ENCODE data around the gene CATSPERZ.
"Not testable (repeated sequence)": the region's sequence is repeated elsewhere in the genome, so short reads cannot be mapped to it uniquely, and the experiment has no call there.

CATSPERZ gene

DNA sequence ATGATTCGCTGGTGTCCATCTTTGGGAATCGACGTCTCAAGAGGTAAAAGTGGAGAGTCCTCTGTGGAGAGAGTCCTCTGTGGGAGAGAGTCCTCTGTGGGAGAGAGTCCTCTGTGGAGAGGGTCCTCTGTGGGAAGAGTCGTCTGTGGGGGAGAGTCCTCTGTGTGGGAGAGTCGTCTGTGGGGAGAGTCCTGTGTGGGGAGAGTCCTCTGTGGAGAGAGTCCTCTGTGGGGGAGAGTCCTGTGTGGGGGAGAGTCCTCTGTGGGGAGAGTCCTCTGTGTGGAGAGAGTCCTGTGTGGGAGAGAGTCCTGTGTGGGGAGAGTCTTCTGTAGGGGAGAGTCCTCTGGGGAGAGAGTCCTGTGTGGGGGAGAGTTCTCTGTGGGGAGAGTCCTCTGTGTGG is 20.9 kb downstream of the CATSPERZ start:
- no peak for DNase-seq

DNA sequence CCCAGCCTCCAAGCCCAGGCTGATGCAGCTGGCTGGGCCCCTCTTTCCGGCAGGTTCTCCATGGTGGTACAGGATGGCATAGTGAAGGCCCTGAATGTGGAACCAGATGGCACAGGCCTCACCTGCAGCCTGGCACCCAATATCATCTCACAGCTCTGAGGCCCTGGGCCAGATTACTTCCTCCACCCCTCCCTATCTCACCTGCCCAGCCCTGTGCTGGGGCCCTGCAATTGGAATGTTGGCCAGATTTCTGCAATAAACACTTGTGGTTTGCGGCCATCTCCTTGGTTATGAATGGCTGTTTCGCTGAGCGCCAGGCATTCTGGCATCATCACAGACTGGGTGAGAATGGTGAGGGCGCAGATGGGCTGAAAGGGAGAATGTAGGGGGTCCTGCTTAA is 21.4 kb downstream of the CATSPERZ start:
- DNase-seq: no peak

DNA sequence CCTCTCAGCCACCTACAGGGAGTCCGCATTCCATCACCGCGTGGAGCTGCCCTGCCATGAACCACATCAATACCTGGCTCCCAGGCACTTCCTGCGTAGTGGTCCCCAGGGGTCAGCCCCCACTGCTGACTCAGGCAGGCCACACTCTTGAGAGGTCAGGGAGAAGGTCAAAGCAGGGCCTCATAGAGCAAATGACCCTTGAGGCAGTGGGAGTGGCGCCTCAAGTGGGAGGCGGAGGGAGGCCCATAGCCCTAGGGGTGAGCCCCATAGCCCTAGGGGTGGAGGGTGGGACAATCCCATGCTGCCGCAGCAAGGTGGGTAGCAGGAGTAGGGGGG is 22.7 kb downstream of the CATSPERZ start:
- no peak for DNase-seq

DNA sequence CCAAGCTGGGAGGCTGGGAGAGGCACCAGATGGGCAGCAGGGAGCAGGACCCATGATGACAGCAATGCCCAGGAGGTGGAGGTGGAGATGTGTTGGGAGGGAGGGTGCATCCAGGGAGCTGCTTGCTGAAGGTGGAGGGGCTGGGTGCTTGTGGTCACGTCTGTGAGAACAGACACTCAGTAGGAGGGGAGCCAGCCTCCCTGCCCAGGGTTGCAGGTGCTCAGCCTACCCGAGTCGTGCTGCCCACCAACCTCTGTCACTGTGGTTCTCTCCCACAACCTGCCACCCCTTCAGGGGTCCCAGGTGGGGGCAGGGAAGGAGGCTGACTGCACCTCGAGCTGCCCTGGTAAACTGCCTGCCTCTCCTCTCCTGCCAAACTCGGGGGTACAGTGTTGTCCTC is 23.2 kb downstream of the CATSPERZ start:
- no peak for DNase-seq

DNA sequence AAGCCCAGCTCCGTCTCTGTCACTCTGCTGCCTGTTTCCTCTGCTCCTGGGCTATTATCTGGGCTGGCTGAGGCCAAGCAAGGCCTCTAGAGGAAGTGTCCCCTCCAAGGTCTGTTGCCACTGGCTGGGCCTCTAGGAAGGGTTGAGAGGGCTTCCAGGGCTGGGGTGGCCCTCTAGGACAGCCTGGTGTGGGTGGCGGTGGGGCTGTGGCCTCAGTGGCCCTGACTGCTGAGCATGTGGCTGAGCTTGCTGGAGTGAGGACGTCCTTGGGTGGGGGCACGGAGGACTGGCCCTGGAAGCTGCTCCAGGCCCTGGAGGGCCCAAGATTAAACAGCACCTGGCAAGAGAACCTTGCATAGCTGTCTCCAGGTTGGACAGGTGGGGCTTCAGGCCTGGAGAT is 23.8 kb downstream of the CATSPERZ start:
- DNase-seq: not testable (repeated sequence)

DNA sequence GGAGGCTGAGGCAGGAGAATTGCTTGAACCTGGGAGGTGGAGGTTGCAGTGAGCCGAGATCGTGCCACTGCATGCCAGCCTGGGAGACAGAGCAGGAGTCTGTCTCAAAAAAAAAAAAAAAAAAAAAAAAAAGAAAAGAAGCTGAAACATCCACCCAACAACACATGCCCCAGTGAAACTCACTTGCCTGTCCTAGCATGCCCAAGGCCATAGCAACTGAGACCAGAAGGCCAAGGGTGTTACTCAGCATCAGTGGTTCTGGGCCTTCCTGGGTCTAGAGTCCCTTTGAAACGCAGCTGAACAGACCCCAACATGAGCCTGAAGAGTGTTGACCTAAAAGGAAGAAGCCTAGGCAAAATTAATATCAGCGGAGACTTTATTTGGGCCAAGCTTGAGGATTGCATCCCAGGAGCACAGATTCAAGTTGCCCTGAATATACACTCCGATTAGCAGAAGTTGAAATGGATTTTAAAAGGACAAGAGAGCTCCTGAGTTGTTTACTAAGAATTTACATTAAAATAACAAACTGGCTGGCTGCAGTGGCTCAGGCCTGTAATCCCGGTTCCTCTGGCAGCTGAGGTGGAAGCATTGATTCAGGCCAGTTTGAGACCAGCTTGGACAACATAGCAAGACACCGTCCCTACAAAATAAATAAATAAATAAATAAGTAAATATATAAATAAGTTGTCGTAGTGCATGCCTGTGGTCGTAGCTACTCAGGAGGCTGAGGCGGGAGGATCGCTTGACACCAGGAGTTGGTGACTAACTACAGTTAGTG is 24.7 kb downstream of the CATSPERZ start:
- no peak for DNase-seq

DNA sequence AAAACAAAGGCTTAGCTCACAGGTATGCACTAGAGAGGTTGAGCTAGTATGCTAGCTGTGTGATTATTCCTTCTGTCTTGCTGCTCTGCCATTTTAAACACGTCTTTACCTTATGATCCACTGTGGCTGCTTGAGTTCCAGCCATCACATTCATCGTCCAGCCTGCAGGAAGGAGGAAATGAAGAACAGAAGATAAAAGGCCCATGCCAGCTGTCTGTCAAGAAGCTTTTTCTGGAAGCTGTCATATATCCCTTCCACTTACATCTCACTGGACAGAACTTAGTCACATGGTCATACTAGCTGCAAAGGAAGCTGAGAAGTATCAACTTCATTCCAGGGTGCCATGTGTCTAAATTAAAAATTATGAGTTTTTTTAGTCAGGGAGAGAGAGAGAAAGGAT is 27.2 kb downstream of the CATSPERZ start:
- DNase-seq: no peak

DNA sequence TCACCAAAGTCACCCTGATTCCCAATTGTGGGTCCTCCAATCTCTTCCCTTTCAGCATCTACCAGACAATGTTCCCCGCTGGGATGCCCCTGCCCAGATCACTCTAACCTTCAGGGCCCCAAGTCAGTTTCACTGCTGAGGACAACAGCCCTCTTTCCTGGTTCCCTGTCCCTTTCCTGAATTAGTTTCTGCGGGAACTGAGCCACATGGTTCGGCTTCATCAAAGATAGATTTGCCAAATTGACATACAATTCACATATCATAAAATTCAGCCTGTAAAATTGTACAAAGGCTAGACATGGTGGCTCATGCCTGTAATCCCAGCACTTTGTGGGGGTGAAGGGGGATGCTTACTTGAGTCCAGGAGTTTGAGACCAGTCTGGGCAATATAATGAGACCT is 27.8 kb downstream of the CATSPERZ start:
- no peak for DNase-seq

DNA sequence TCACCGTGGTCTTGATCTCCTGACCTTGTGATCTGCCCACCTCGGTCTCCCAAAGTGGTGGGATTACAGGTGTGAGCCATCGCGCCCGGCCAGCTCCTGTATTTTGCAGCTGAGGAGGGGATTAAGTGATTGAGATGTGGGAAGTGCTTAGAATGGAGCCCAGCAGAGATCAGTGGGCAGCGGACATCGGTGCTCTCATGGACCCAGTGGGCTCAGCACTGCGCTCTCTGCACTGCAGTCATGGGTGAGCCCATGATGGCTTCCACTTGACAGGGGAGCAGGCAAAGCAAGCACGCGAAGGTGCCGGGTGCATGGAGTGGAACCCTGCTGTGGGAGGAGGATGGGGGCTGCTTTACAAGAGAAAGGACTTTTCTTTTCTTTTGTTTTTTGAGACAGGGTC is 30.7 kb downstream of the CATSPERZ start:
- no peak for DNase-seq

DNA sequence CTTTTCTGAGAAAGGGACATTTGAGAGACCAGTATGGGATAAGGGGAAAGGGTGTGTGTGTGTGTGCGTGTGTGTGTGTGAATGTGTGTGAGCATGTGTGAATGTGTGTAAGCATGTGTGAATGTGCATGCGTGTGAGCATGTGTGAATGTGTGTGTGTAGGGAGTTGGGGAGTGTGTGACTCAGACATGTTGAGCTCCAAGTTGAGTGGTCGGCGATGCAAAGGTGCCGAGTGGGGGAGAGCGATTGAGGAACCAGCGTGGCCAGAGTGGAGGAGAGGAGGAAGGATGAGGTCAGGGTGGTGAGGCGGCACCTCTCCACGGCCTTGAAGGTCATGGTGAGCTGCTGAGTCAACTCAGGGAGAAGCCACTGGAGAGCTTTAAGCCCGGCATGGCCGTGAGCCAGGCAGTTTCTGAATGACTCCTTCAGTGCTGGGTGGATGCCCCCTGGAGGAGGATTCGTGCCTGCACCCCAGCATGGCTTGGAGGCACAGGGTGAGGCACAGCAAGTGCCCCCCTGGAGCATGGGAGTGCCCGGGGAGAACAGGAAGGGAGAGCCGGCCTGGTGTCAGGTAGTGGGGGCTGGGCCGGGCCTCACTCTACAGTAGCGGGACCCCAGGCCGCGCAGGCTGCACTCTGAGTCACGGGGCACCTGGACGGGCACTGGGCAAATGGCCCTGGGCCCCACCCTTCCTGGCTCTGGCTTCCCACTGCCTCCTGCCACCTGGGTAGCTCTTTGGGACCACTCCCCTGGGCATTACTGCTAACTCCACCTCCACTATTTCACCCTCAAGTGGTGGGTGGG is 31.6 kb downstream of the CATSPERZ start:
- DNase-seq: peak; percentile 90 to 91

DNA sequence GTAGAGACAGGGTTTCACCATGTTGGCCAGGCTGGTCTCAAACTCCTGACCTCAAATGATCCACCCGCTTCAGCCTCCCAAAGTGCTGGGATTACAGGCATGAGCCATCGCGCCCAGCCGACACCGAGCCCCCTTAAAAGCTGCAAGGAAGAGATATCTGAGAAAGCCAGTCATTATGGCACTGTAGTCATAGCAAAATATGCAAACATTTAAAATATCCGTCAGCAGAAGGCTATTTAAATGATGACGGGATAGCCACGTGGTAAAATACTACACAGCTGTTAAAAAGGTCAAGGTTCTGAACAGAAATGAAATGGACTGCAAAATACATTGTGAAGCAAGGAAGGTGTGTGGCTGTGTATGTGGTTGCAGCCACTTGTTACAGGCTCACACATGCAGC is 33.4 kb downstream of the CATSPERZ start:
- no peak for DNase-seq

DNA sequence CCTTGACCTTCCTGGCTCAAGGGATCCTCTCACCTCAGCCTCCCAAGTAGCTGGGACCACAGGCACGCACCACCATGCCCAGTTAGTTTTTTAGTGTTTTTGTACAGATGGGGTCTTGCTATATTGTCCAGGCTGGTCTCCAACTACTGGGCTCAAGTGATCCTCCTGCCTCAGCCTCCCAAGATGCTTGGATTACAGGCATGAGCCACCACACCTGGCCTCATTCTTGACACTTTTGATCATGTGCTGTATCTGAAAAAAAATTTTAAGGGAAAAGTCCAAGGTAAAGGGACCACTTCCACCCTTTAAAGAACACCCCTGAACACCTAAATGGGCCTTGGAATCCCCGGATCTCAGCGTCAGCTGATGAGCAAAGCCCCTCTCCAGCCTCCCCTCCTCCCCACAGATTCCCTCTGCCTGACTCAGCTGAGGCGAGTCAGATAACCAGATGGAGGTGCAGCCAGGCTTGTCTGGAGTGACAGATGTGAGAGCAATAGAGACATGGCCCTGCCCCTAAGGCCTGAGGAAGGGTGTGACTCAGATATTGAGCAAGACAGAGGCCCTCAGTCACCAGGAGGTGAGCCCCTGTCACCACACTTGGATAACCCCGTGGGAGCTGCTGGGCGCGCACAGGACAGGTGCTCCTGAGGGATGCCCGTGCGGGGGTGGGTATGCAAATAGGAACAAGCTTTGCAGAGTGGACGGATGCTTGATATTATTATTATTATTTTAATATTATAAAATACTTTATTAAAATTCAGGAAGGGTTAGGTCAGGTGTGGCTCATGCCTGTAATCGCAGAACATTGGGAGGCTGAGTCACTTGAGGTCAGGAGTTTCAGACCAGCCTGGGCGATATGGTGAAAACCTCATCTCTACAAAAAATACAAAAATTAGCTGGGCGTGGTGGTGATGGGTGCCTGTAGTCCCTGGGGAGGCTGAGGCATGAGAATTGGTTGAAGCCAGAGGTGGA is 34.9 kb downstream of the CATSPERZ start:
- DNase-seq: peak; percentile 81 to 88

DNA sequence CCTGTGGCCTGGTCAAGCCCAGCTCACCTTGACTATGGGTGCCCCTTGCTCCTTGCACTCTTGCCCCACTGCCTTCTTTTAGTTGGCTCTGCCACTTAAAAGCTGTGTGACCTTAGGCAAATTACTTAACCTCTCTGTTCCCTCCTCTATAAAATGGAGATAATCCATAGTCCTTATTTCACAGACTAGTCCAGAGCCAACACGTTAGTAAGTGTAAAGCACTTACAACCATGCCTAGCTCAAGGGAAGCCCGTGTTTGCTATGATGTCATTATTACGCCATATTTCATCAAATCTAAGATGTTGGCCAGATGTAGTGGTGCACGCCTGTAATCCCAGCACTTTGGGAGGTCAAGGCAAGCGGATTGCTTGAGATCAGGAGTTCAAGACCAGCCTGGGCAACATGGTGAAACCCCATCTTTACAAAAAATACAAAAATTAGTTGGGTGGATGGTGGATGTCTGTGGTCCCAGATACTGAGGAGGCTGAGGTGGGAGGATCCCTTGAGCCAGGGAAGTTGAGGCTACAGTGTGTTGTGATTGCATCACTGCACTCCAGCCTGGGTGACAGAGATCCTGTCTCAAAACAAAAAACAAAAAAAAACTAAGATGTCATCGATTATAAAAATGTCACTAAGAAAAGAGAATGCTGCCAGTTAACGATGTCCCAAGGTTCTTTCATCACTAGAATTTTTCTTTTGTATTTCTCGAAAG is 37.5 kb downstream of the CATSPERZ start:
- DNase-seq: no peak

DNA sequence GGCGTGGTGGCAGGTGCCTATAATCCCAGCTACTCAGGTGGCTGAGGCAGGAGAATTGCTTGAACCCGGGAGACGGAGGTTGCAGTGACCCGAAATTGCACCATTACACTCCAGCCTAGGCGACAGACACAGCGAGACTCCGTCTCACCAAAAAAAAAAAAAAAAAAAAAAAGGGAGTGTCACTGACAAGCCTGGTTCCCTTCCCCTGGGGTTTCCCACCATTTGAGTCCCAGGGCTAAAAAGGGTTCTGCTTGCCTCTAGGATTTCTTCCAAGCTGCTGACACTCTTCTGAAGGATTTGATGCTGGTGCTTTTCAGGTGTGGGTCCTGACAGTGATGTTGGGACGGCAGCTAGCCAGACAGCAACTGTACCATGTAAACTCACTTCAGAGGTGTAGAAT is 38.6 kb downstream of the CATSPERZ start:
- no peak for DNase-seq

DNA sequence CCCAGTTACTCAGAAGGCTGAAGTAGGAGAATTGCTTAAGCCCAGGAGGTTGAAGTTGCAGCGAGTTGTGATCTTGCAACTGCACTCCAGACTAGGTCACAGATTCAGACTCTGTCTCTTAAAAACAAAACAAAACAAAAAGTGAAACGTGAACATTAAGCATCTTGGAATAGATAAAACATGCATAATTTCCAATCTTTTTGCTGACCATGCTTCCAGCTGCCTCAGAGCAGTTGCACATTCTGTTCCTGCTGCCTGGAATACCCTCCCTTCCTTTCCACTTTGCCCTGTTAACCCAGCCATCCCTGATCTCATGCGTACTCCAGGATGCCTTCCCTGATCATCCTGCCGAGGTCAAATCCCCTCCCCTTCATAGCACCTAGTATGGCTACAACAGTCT is 39.1 kb downstream of the CATSPERZ start:
- no peak for DNase-seq

DNA sequence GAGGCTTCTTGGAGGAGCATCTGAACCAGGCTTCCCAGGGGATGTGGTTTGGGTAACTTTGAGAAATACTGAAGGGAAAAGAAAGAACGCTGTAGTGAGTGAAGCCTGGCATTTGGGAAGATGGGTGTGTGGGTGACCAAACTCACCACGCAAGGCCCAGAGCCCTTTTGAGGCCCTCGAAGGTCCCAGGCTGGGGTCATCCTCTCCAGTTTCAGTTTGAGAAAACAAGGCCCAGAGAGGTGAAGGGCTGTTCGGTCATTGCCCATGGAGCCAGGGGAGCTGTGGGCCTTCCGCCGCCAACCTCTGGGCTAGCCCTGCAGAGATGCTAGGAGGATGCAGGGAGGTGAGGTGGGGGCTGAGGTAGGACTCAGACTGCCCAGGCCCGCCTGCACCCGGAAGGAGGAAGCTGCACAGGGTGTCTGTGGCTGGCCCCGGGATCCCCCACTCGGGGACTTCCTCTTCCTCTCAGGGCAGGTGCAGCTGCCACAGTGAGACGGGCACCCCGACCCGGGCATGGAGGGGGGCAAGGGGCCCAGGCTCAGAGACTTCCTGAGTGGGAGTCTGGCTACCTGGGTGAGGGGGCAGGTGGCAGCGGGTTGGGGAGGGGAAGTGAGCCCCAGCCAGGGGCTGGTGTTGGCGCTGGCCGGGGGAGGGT is 39.7 kb downstream of the CATSPERZ start, which contains the start of gene CCDC88B:
Gene CCDC88B, plus strand, starts transcription at position 451 of the 655 bp plus-strand sequence. Its CDS starts 63 bp downstream, at position 514.
- peak; percentile 63 to 73 for DNase-seq

DNA sequence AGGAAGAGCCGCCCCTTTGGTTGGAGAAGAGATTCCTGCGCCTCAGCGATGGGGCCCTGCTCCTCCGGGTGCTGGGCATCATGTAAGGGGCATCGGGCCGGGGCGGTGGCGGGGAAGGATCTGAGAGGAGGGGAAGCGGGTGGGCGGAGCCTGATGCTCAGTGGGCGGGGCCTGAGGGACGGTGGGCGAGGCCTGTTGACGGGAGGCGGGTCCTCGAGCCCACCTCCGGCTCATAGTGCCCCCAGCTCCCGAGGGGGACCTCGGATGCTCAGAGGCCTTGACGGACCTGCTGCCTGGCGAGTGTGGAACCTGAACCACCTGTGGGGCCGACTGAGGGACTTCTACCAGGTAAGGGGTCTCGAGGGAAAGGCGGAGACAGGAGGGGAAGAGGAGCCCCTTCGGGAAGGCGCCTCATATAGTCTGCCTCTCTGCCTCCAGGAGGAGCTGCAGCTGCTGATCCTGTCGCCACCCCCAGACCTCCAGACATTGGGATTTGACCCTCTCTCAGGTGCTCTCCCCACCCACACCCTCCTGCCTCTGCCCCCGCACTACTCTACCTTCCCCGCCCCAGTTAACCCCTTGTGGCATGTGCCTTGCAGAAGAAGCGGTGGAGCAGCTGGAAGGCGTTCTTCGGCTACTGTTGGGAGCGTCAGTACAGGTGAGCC is 40.6 kb downstream of the CATSPERZ start:
- no peak for DNase-seq

DNA sequence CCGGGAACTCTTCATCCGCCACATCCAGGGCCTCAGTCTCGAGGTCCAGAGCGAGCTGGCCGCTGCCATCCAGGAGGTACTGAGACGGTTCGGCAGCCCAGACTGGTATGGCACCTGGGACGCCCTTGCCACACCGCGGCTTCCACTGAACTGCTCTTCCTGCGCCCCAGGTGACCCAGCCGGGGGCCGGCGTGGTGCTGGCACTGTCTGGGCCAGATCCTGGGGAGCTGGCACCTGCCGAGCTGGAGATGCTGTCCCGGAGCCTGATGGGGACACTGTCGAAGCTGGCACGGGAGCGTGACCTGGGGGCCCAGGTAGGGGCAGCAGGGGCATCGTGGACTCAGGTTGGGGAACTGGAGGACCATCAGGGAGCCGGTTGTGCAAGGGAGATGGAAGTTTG is 41.3 kb downstream of the CATSPERZ start:
- no peak for DNase-seq

DNA sequence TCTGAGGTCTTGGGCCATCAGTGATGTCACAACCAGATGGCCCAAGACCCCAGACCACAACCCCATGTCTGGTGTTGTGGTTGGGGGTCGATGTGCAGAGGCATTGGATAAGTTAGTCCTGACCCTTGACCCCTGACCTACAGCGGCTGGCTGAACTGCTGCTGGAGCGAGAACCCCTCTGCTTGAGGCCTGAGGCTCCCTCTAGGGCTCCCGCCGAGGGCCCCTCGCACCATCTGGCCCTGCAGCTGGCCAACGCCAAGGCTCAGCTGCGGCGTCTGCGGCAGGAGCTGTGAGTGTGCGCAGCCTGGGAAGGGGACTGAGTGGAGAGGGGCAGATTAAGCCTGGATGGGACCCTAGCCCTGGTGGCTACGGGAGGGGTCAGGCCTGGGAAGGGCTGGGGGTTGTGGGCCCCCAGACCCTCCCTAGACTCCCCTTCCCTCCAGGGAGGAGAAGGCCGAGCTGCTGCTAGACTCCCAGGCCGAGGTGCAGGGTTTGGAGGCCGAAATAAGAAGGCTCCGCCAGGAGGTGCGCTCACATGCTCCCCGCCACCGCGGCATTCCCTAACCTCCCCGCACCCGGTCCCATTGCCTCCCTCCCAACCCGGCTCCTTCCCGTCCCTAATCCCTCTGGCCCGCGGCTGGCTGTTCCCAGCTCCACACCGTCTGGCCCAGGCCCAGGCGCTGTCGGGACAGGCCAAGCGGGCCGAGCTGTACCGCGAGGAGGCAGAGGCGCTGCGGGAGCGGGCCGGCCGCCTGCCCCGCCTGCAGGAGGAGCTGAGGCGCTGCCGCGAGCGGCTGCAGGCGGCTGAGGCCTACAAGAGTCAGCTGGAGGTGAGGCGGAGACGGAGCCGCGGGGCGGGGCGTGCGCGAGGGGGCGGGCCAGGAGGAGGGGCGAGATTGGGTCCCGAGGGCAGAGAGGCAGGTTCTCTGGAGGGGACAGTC is 42.0 kb downstream of the CATSPERZ start:
- peak; percentile 58 to 79 for DNase-seq

Measured in AML-193 (cell line).